HCT116 (cell line): Measurements from ENCODE around the gene C16orf90. TPM values are rescaled to one million over a fixed set of nuclear protein-coding genes. Genes with fewer than 3 reads are reported as not detected.
"Not testable (repeated sequence)": the region's sequence is repeated elsewhere in the genome, so short reads cannot be mapped to it uniquely, and the experiment has no call there.

Source experiments
- ATAC-seq: fragments of 200-7000 bp; cut with Tn5 transposase; 2 replicates; pipeline ENCODE4 v1.9.1; 2020; ENCODE audit warnings: mild to moderate bottlenecking, moderate library complexity
- BruUV-seq: library from RNA; stranded (reverse); fragments of 400-500 nt; replicated peaks from 2 replicates; lab custom pipeline; 2021; lab: Mats Ljungman, UMichigan
- CTCF ChIA-PET: fragments of 300-600 bp; sonication (Branson Sonifier 250); formaldehyde crosslinking; loops from one replicate; lab custom pipeline; 2021; ENCODE audit warnings: antibody characterized with exemption; lab: Charles Lee
- POLR2A ChIA-PET: fragments of 300-600, 350-600 bp; sonication (Branson Sonifier 250); formaldehyde crosslinking; loops from one replicate; lab custom pipeline; 2021; ENCODE audit warnings: antibody characterized with exemption; lab: Charles Lee
- RAD21 ChIA-PET, 2 experiments: fragments of 300-600 bp; sonication (Branson Sonifier 250); formaldehyde crosslinking; loops; one replicate each; lab custom pipeline; 2023; ENCODE audit warnings: low total read pairs in 2 of 2; ENCODE audit not compliant: uncharacterized antibody in 2 of 2, unreplicated experiment in 2 of 2, low non-redundant PET in 1 of 2; lab: Charles Lee
- DNase-seq: peaks from one replicate; pipeline ENCODE4 v3.0.0-alpha.2; 2010; ENCODE audit warnings: low read depth, low spot score
- H2AFZ ChIP-seq: fragments of 200-600 bp; shearing (Covaris generic), sonication (generic); 2 replicates; pipeline ENCODE4 v1.6.1; 2017; ENCODE audit warnings: low read depth, mixed run types, mixed read lengths, antibody characterized with exemption, low read length; ENCODE audit not compliant: poor library complexity, severe bottlenecking
- H3K27ac ChIP-seq: 2 replicates; pipeline ENCODE4 v1.5.1; 2012; ENCODE audit warnings: low read depth, low read length
- H3K27me3 ChIP-seq: fragments of 200-600 bp; sonication (generic); 2 replicates; pipeline ENCODE4 v1.6.1; 2016; ENCODE audit warnings: mixed run types, low read length, mixed read lengths; ENCODE audit not compliant: insufficient read depth
- H3K36me3 ChIP-seq, 2 experiments: fragments of 200-500 bp in 1 of 2; fragments of 200-600 bp in 1 of 2; sonication (Bioruptor generic) in 1 of 2; sonication (generic) in 1 of 2; 2 replicates each; pipeline versions ENCODE4 v1.5.1 to v1.6.1; 2014 to 2016; ENCODE audit warnings: low read length in 2 of 2, inconsistent platforms in 1 of 2, mixed read lengths in 1 of 2, mixed run types in 1 of 2; ENCODE audit not compliant: insufficient read depth in 2 of 2, control insufficient read depth in 1 of 2
- H3K4me1 ChIP-seq, 2 experiments: fragments of 200-600 bp in 1 of 2; sonication (generic) in 1 of 2; 2 replicates each; pipeline versions ENCODE4 v1.5.1 to v1.6.1; 2012 to 2017; ENCODE audit warnings: low read length in 2 of 2, inconsistent platforms in 1 of 2, mild to moderate bottlenecking in 1 of 2, mixed read lengths in 1 of 2, mixed run types in 1 of 2, moderate library complexity in 1 of 2; ENCODE audit not compliant: insufficient read depth in 2 of 2, control insufficient read depth in 1 of 2
- H3K4me2 ChIP-seq: fragments of 200-600 bp; sonication (generic); 2 replicates; pipeline ENCODE4 v1.6.1; 2017; ENCODE audit warnings: mixed run types, low read length, mixed read lengths
- H3K4me3 ChIP-seq, 2 experiments: fragments of 200-600 bp in 1 of 2; sonication (generic) in 1 of 2; replicated peaks in 1 of 2; 2 replicates each; pipeline ENCODE4 v1.5.1; 2011 to 2016; ENCODE audit warnings: low read length in 2 of 2, control low read depth in 1 of 2, low read depth in 1 of 2, mild to moderate bottlenecking in 1 of 2, mixed read lengths in 1 of 2, mixed run types in 1 of 2
- H3K79me2 ChIP-seq: fragments of 200-600 bp; sonication (generic); 2 replicates; pipeline ENCODE4 v1.6.1; 2017; ENCODE audit warnings: mild to moderate bottlenecking, mixed run types, low read length, moderate library complexity, mixed read lengths; ENCODE audit not compliant: insufficient read depth
- H3K9ac ChIP-seq: fragments of 200-600 bp; sonication (generic); 2 replicates; pipeline ENCODE4 v1.6.1; 2016; ENCODE audit warnings: low read length, mixed read lengths
- H3K9me2 ChIP-seq: fragments of 200-600 bp; sonication (generic), shearing (Covaris generic); 2 replicates; pipeline ENCODE4 v1.6.1; 2017; ENCODE audit warnings: mixed run types, mild to moderate bottlenecking, moderate library complexity; ENCODE audit not compliant: insufficient read depth
- H3K9me3 ChIP-seq, 2 experiments: fragments of 200-500 bp in 1 of 2; fragments of 200-600 bp in 1 of 2; sonication (Bioruptor generic) in 1 of 2; sonication (generic) in 1 of 2; 2 replicates each; pipeline ENCODE4 v1.6.1; 2014 to 2017; ENCODE audit warnings: low read length in 2 of 2, mixed read lengths in 2 of 2, inconsistent platforms in 1 of 2, low read depth in 1 of 2, mild to moderate bottlenecking in 1 of 2, mixed run types in 1 of 2, moderate library complexity in 1 of 2; ENCODE audit not compliant: control insufficient read depth in 1 of 2, insufficient read depth in 1 of 2
- H4K20me1 ChIP-seq: fragments of 200-600 bp; sonication (generic), shearing (Covaris generic); 2 replicates; pipeline ENCODE4 v1.6.1; 2017; ENCODE audit warnings: mixed run types, mild to moderate bottlenecking, moderate library complexity; ENCODE audit not compliant: insufficient read depth
- CBX3 ChIP-seq: IDR thresholded peaks from 2 replicates; pipeline ENCODE4 v1.6.1; 2012; ENCODE audit warnings: low read depth
- CEBPB ChIP-seq: IDR thresholded peaks from 2 replicates; pipeline ENCODE4 v1.6.1; 2012; ENCODE audit warnings: low read depth
- ELF1 ChIP-seq: IDR thresholded peaks from 2 replicates; pipeline ENCODE4 v1.6.1; 2012; ENCODE audit warnings: low read depth, borderline replicate concordance
- EZH2 ChIP-seq: fragments of 200-600 bp; sonication (generic); IDR thresholded peaks from 2 replicates; pipeline ENCODE4 v1.6.1; 2017; ENCODE audit warnings: antibody characterized with exemption, mixed run types
- EZH2phosphoT487 ChIP-seq: fragments of 200-600 bp; IDR thresholded peaks from 2 replicates; pipeline ENCODE4 v1.6.1; 2018; ENCODE audit warnings: antibody characterized with exemption, borderline replicate concordance
- FOSL1 ChIP-seq: IDR thresholded peaks from 2 replicates; pipeline ENCODE4 v1.6.1; 2012; ENCODE audit warnings: low read depth
- JUND ChIP-seq: IDR thresholded peaks from 2 replicates; pipeline ENCODE4 v1.6.1; 2012
- RAD21 ChIP-seq: IDR thresholded peaks from 2 replicates; pipeline ENCODE4 v1.6.1; 2012; ENCODE audit warnings: low read depth, mild to moderate bottlenecking
- SIN3A ChIP-seq: IDR thresholded peaks from 2 replicates; pipeline ENCODE4 v1.6.1; 2012; ENCODE audit warnings: low read depth
- SP1 ChIP-seq: IDR thresholded peaks from 2 replicates; pipeline ENCODE4 v1.6.1; 2012; ENCODE audit warnings: low read depth
- SRF ChIP-seq: IDR thresholded peaks from 2 replicates; pipeline ENCODE4 v1.6.1; 2012; ENCODE audit warnings: low read depth
- YY1 ChIP-seq: IDR thresholded peaks from 2 replicates; pipeline ENCODE4 v1.6.1; 2011; ENCODE audit warnings: low read length, low read depth, moderate library complexity, mild to moderate bottlenecking; ENCODE audit not compliant: insufficient replicate concordance; ENCODE audit errors: extremely low read depth
- ZFX ChIP-seq: fragments of 450-650 bp; IDR thresholded peaks from 2 replicates; pipeline ENCODE4 v1.6.1; 2017
- ZNF274 ChIP-seq: fragments of 200-500 bp; sonication (Bioruptor generic); IDR thresholded peaks from 2 replicates; pipeline ENCODE4 v1.6.1; 2014; ENCODE audit warnings: mild to moderate bottlenecking, low read depth, low read length, inconsistent platforms
- intact Hi-C: fragments of 100-400 bp; cut with micrococcal nuclease; formaldehyde crosslinking; loops from 2 replicates; pipeline ENCODE4 v1.10.0; 2022
- total RNA-seq: library from RNA; stranded (reverse); gene quantifications from one replicate; pipeline ENCODE4 v1.2.1, GENCODE V29; 2021; ENCODE audit not compliant: unreplicated experiment
- TF ChIP-seq, protein P1 (sequence below), 3 experiments: fragments of 200-600 bp in 1 of 3; sonication (generic) in 1 of 3; IDR thresholded peaks in 2 of 3; conservative IDR thresholded peaks in 1 of 3; 2 replicates each; pipeline ENCODE4 v1.5.1; 2012 to 2017; ENCODE audit warnings: low read depth in 2 of 3, low read length in 2 of 3, antibody characterized with exemption in 1 of 3, borderline replicate concordance in 1 of 3, control low read depth in 1 of 3, mild to moderate bottlenecking in 1 of 3, mixed read lengths in 1 of 3, mixed run types in 1 of 3, moderate library complexity in 1 of 3; ENCODE audit not compliant: insufficient read depth in 1 of 3
- TF ChIP-seq, protein P2 (sequence below): IDR thresholded peaks from 2 replicates; pipeline ENCODE4 v1.6.1; 2012; ENCODE audit warnings: low read depth
- TF ChIP-seq, protein P3 (sequence below): IDR thresholded peaks from 2 replicates; pipeline ENCODE4 v1.6.1; 2012

Gene C16orf90
- total RNA-seq, 1 experiment from 2014 or later: not detected

DNA sequence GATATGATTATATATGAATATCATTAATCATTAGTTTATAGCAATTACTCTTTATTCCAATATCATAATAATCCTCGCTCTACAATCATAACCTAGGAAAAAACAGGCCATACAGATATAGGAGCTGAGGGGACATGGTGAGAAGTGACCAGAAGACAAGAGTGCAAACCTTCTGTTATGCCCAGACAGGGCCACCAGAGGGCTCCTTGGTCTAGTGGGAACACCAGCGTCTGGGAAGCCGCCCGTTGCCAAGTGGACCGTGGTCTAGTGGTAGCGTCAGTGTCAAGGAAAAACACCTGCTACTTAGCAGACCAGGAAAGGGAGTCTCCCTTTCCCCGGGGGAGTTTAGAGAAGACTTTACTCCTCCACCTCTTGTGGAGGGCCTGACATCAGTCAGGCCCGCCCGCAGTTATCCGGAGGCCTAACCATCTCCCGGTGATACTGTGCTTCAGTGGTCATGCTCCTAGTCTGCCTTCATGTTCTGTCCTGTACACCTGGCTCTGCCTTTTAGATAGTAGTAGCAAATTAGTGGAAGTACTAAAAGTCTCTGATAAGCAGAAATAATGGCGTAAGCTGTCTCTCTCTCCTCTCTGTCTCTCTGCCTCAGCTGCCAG lies 32.0 kb upstream of the C16orf90 start:
- peaks cover 10 to 29% of the 10 kb centered on the region in 2 experiments for H3K36me3 ChIP-seq
- H3K9me3 ChIP-seq, H3K79me2 ChIP-seq, H4K20me1 ChIP-seq: not testable (repeated sequence)
- peak; percentile 23 for DNase-seq
- TF ChIP-seq RAD21: peak; percentile 72
- TF ChIP-seq, protein P1, sequence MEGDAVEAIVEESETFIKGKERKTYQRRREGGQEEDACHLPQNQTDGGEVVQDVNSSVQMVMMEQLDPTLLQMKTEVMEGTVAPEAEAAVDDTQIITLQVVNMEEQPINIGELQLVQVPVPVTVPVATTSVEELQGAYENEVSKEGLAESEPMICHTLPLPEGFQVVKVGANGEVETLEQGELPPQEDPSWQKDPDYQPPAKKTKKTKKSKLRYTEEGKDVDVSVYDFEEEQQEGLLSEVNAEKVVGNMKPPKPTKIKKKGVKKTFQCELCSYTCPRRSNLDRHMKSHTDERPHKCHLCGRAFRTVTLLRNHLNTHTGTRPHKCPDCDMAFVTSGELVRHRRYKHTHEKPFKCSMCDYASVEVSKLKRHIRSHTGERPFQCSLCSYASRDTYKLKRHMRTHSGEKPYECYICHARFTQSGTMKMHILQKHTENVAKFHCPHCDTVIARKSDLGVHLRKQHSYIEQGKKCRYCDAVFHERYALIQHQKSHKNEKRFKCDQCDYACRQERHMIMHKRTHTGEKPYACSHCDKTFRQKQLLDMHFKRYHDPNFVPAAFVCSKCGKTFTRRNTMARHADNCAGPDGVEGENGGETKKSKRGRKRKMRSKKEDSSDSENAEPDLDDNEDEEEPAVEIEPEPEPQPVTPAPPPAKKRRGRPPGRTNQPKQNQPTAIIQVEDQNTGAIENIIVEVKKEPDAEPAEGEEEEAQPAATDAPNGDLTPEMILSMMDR (IDR thresholded peaks at IDR 0.05 in 2 of 3, conservative IDR thresholded peaks at IDR 0.05 in 1 of 3; ENCODE audit: borderline replicate concordance in 1 of 3, insufficient read depth in 1 of 3, low read depth in 2 of 3, low read length in 2 of 3): peak; percentile 33 to 62 (median 56); a peak in 5 of 6 replicates
- TF ChIP-seq, all 23 proteins: peak for 2; not testable (repeated sequence) for 21
- POLR2A ChIA-PET, H3K27ac ChIP-seq, H2AFZ ChIP-seq, H3K9ac ChIP-seq, ATAC-seq, RAD21 ChIA-PET, H3K4me1 ChIP-seq, intact Hi-C loops, H3K4me2 ChIP-seq, CTCF ChIA-PET, H3K4me3 ChIP-seq, H3K27me3 ChIP-seq, H3K9me2 ChIP-seq, BruUV-seq: not testable (repeated sequence)

GRCh38 chr16:3525951-3526350 lies 30.7 kb upstream of the C16orf90 start:
- ATAC-seq: no peak
- ChIA-PET POLR2A (no interaction called here), RAD21 (no interaction called here), CTCF (no interaction called here)
- Histone ChIP-seq H3K27me3 (no peaks in the 10 kb centered on the region), H3K79me2 (no peaks in the 10 kb centered on the region), H4K20me1 (no peaks in the 10 kb centered on the region), H3K9ac (no peak overlapping the region), H3K9me3 (no peaks in the 10 kb centered on the region), H3K4me1 (no peaks in the 10 kb centered on the region), H3K9me2 (no peaks in the 10 kb centered on the region), H3K4me3 (no peak overlapping the region), H3K36me3 (peaks cover 10 to 26% of the 10 kb centered on the region in 2 experiments), H3K4me2 (no peak overlapping the region), H3K27ac (no peak overlapping the region), H2AFZ (no peak overlapping the region)
- no TSS peak for BruUV-seq
- intact Hi-C loops: no loop called here
- DNase-seq: no peak
- TF ChIP-seq CBX3 (no peak), YY1 (no peak), ZNF274 (no peak), JUND (no peak), SIN3A (no peak), RAD21 (no peak), ZFX (no peak), FOSL1 (no peak), EZH2phosphoT487 (no peak), SRF (no peak), EZH2 (no peak), ELF1 (no peak), CEBPB (no peak), SP1 (no peak)
- TF ChIP-seq, protein P2, sequence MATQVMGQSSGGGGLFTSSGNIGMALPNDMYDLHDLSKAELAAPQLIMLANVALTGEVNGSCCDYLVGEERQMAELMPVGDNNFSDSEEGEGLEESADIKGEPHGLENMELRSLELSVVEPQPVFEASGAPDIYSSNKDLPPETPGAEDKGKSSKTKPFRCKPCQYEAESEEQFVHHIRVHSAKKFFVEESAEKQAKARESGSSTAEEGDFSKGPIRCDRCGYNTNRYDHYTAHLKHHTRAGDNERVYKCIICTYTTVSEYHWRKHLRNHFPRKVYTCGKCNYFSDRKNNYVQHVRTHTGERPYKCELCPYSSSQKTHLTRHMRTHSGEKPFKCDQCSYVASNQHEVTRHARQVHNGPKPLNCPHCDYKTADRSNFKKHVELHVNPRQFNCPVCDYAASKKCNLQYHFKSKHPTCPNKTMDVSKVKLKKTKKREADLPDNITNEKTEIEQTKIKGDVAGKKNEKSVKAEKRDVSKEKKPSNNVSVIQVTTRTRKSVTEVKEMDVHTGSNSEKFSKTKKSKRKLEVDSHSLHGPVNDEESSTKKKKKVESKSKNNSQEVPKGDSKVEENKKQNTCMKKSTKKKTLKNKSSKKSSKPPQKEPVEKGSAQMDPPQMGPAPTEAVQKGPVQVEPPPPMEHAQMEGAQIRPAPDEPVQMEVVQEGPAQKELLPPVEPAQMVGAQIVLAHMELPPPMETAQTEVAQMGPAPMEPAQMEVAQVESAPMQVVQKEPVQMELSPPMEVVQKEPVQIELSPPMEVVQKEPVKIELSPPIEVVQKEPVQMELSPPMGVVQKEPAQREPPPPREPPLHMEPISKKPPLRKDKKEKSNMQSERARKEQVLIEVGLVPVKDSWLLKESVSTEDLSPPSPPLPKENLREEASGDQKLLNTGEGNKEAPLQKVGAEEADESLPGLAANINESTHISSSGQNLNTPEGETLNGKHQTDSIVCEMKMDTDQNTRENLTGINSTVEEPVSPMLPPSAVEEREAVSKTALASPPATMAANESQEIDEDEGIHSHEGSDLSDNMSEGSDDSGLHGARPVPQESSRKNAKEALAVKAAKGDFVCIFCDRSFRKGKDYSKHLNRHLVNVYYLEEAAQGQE: no peak
- TF ChIP-seq, protein P3, sequence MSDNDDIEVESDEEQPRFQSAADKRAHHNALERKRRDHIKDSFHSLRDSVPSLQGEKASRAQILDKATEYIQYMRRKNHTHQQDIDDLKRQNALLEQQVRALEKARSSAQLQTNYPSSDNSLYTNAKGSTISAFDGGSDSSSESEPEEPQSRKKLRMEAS: no peak
